ENCODE data around the gene NSD1. TPM values are rescaled to one million over a fixed set of nuclear protein-coding genes. Genes with fewer than 3 reads are reported as not detected.

NSD1 gene
- total and polyA plus RNA-seq, 10 of the 15 experiments (the other 5 are each of a cell fraction or from before 2014, with no cell fraction given), result 7.0 to 57.9 (median 30.4) TPM

GRCh38 chr5:177232761-177233160 is 99.2 kb downstream of the NSD1 start (continued):
- TF ChIP-seq, protein P1, sequence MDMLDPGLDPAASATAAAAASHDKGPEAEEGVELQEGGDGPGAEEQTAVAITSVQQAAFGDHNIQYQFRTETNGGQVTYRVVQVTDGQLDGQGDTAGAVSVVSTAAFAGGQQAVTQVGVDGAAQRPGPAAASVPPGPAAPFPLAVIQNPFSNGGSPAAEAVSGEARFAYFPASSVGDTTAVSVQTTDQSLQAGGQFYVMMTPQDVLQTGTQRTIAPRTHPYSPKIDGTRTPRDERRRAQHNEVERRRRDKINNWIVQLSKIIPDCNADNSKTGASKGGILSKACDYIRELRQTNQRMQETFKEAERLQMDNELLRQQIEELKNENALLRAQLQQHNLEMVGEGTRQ (IDR thresholded peaks at IDR 0.05; ENCODE audit: borderline replicate concordance, low read depth, low read length), result no peak

- no peak overlapping the region for H2AFZ ChIP-seq (ENCODE audit: control insufficient read depth, low read depth, low read length)
- DNase-seq (ENCODE audit: low read depth, low spot score) (no peak), ATAC-seq (no peak), FAIRE-seq (no peak)
- POLR2A ChIA-PET, result interaction anchor here (0.6 to 0.9 kb wide), 6 partner anchors 13 to 643 kb away, joined by 3 to 6 read pairs (median 3); no protein-coding TSS in a partner anchor
- H3K27ac ChIP-seq (ENCODE audit: control insufficient read depth, insufficient read depth), result no peak overlapping the region
- no peaks in the 10 kb centered on the region for H3K27me3 ChIP-seq (replicated peaks in 1 of 2; ENCODE audit: control insufficient read depth in 2 of 2, insufficient read depth in 2 of 2, low read length in 1 of 2)
- no TSS peak for BruUV-seq (replicated peaks)
- WGBS (ENCODE audit: insufficient coverage, insufficient replicate concordance, low lambda C conversion rate, missing lambda C conversion rate), result 88% methylated on average over 4 of the region's 4 CpGs
- CTCF ChIA-PET, result interaction anchor here (0.7 to 1.5 kb wide), 4 partner anchors 12 to 158 kb away, joined by 3 to 5 read pairs (median 4); no protein-coding TSS in a partner anchor
- intact Hi-C loops (cut with micrococcal nuclease; ENCODE audit: unreplicated experiment) (no loop called here), in situ Hi-C loops (cut with MboI) (no loop called here)
- H3K9me3 ChIP-seq (replicated peaks; ENCODE audit: control insufficient read depth, insufficient read depth, low read length), result no peaks in the 10 kb centered on the region
- H3K9ac ChIP-seq (ENCODE audit: control insufficient read depth, insufficient read depth, low read length), result no peak overlapping the region
- no peak overlapping the region for H3K4me2 ChIP-seq (ENCODE audit: control insufficient read depth, insufficient read depth)
- no peaks in the 10 kb centered on the region for H3K4me1 ChIP-seq (ENCODE audit: control insufficient read depth, insufficient read depth, low read length)
- SMC1A ChIA-PET (ENCODE audit: uncharacterized antibody, unreplicated experiment), result interaction anchor here (1.1 kb wide), 1 partner anchor 18 kb away, joined by 5 read pairs; no protein-coding TSS in a partner anchor
- H3K36me3 ChIP-seq (ENCODE audit: control insufficient read depth in 2 of 2, insufficient read depth in 2 of 2, low read length in 1 of 2), result peaks cover 3 to 7% of the 10 kb centered on the region in 2 experiments; a peak in 3 of 4 replicates
- H3K4me3 ChIP-seq, result no peak overlapping the region
- H3K79me2 ChIP-seq (ENCODE audit: control insufficient read depth, insufficient read depth, low read length), result no peaks in the 10 kb centered on the region; the same call in 1 of the 2 replicates
- no peaks in the 10 kb centered on the region for H4K20me1 ChIP-seq (ENCODE audit: control insufficient read depth, insufficient read depth)
- RAD21 ChIA-PET (ENCODE audit: unreplicated experiment), result interaction anchor here (0.8 kb wide), 1 partner anchor 118 kb away, joined by 3 read pairs; no protein-coding TSS in a partner anchor
- TF ChIP-seq TARDBP (IDR thresholded peaks at IDR 0.05; ENCODE audit: borderline replicate concordance) (no peak), SP1 (IDR thresholded peaks at IDR 0.05; ENCODE audit: low read depth, low read length) (no peak), NRF1 (conservative IDR thresholded peaks at IDR 0.05; ENCODE audit: low read depth, low read length) (no peak), E4F1 (IDR thresholded peaks at IDR 0.05; ENCODE audit: borderline replicate concordance, partially characterized antibody) (no peak), ZNF622 (IDR thresholded peaks at IDR 0.05) (no peak), BCL11A (IDR thresholded peaks at IDR 0.05; ENCODE audit: low read depth, low read length) (no peak), PAX8 (IDR thresholded peaks at IDR 0.05) (no peak), EP300 (IDR thresholded peaks at IDR 0.05; ENCODE audit: borderline replicate concordance in 1 of 2, control insufficient read depth in 1 of 2, low read depth in 2 of 2, low read length in 2 of 2) (no peak), ZBED1 (IDR thresholded peaks at IDR 0.05; ENCODE audit: borderline replicate concordance) (no peak), CHD4 (IDR thresholded peaks at IDR 0.05) (no peak), SRF (IDR thresholded peaks at IDR 0.05; ENCODE audit: low read depth in 2 of 2, low read length in 2 of 2) (no peak)
- TF ChIP-seq, protein P2, sequence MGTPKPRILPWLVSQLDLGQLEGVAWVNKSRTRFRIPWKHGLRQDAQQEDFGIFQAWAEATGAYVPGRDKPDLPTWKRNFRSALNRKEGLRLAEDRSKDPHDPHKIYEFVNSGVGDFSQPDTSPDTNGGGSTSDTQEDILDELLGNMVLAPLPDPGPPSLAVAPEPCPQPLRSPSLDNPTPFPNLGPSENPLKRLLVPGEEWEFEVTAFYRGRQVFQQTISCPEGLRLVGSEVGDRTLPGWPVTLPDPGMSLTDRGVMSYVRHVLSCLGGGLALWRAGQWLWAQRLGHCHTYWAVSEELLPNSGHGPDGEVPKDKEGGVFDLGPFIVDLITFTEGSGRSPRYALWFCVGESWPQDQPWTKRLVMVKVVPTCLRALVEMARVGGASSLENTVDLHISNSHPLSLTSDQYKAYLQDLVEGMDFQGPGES (IDR thresholded peaks at IDR 0.05), result no peak
- TF ChIP-seq, protein P3, sequence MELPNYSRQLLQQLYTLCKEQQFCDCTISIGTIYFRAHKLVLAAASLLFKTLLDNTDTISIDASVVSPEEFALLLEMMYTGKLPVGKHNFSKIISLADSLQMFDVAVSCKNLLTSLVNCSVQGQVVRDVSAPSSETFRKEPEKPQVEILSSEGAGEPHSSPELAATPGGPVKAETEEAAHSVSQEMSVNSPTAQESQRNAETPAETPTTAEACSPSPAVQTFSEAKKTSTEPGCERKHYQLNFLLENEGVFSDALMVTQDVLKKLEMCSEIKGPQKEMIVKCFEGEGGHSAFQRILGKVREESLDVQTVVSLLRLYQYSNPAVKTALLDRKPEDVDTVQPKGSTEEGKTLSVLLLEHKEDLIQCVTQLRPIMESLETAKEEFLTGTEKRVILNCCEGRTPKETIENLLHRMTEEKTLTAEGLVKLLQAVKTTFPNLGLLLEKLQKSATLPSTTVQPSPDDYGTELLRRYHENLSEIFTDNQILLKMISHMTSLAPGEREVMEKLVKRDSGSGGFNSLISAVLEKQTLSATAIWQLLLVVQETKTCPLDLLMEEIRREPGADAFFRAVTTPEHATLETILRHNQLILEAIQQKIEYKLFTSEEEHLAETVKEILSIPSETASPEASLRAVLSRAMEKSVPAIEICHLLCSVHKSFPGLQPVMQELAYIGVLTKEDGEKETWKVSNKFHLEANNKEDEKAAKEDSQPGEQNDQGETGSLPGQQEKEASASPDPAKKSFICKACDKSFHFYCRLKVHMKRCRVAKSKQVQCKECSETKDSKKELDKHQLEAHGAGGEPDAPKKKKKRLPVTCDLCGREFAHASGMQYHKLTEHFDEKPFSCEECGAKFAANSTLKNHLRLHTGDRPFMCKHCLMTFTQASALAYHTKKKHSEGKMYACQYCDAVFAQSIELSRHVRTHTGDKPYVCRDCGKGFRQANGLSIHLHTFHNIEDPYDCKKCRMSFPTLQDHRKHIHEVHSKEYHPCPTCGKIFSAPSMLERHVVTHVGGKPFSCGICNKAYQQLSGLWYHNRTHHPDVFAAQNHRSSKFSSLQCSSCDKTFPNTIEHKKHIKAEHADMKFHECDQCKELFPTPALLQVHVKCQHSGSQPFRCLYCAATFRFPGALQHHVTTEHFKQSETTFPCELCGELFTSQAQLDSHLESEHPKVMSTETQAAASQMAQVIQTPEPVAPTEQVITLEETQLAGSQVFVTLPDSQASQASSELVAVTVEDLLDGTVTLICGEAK (IDR thresholded peaks at IDR 0.05; ENCODE audit: borderline replicate concordance), result no peak
These were observed 99.6 kb downstream of the NSD1 start for GRCh38 chr5:177233206-177233605.
